ENCODE data around the gene NTSR1. TPM values are rescaled to one million over a fixed set of nuclear protein-coding genes. Genes with fewer than 3 reads are reported as not detected.

NTSR1 gene
- total and polyA plus RNA-seq, 2 of the 8 experiments (the other 6 are each of a cell fraction or from before 2014, with no cell fraction given) = 0.53 to 0.89 TPM

GRCh38 chr20:62674370-62674769, 34.3 kb upstream of the NTSR1 start:
- 95% methylated on average over 11 of the region's 11 CpGs; no CpG with 5 or more reads in 1 of the 2 experiments for WGBS, 2 experiments (ENCODE audit: extremely low coverage in 1 of 2, insufficient coverage in 1 of 2, insufficient read length in 1 of 2, insufficient replicate concordance in 2 of 2, low coverage in 1 of 2, low lambda C conversion rate in 2 of 2, missing lambda C conversion rate in 1 of 2)
- Histone ChIP-seq H3K56ac (replicated peaks; ENCODE audit: insufficient read length, low read depth, low read length) (no peak overlapping the region), H3K4me2 (ENCODE audit: insufficient read depth in 1 of 2, low read depth in 2 of 2, low read length in 2 of 2) (no peak overlapping the region), H3K27me3 (replicated peaks in 1 of 4; ENCODE audit: control insufficient read depth in 3 of 4, extremely low read depth in 1 of 4, insufficient read depth in 3 of 4, low read length in 3 of 4) (no peaks in the 10 kb centered on the region; a peak in 1 of 7 replicates), H3K79me2 (ENCODE audit: control insufficient read depth in 1 of 2, insufficient read depth in 2 of 2, low read length in 2 of 2) (no peaks in the 10 kb centered on the region), H2BK5ac (ENCODE audit: low read depth, low read length) (no peak overlapping the region), H4K8ac (ENCODE audit: extremely low read depth, insufficient read depth, low read length) (no peak overlapping the region), H3K4me3 (ENCODE audit: extremely low read depth in 1 of 4, insufficient read depth in 2 of 4, low read depth in 3 of 4, low read length in 4 of 4) (no peak overlapping the region), H3K27ac (ENCODE audit: low read depth, low read length) (no peak overlapping the region), H3K23ac (ENCODE audit: insufficient read length) (no peak overlapping the region), H3K79me1 (ENCODE audit: low read depth, low read length) (no peaks in the 10 kb centered on the region), H2BK12ac (ENCODE audit: low read depth, low read length) (no peak overlapping the region), H3K4ac (replicated peaks; ENCODE audit: insufficient read length, low read depth, low read length) (no peak overlapping the region), H2AFZ (ENCODE audit: low read length) (no peak overlapping the region), H3K9ac (replicated peaks in 1 of 4; ENCODE audit: extremely low read depth in 1 of 4, low read depth in 3 of 4, low read length in 3 of 4) (no peak overlapping the region), H4K5ac (ENCODE audit: insufficient read length, low read depth, low read length) (no peak overlapping the region), H4K91ac (replicated peaks; ENCODE audit: insufficient read length, low read length) (no peak overlapping the region), H3K14ac (ENCODE audit: insufficient read length) (no peak overlapping the region), H4K20me1 (replicated peaks in 1 of 2; ENCODE audit: control insufficient read depth in 1 of 2, insufficient read depth in 2 of 2, low read length in 2 of 2) (peaks cover 0 to 3% of the 10 kb centered on the region in 2 experiments), H2BK20ac (ENCODE audit: low read length) (no peak overlapping the region), H3K9me3 (ENCODE audit: insufficient read depth in 2 of 2, low read depth in 1 of 2, low read length in 1 of 2) (no peaks in the 10 kb centered on the region), H3K36me3 (ENCODE audit: control insufficient read depth in 2 of 4, insufficient read depth in 4 of 4, low read length in 3 of 4) (peaks cover 0 to 2% (median 0%) of the 10 kb centered on the region in 4 experiments; a peak in 1 of 8 replicates), H2BK15ac (ENCODE audit: low read length) (no peak overlapping the region), H3K18ac (ENCODE audit: extremely low read depth, low read length) (no peak overlapping the region), H2AK5ac (ENCODE audit: low read depth, low read length) (no peak overlapping the region), H3K4me1 (replicated peaks in 1 of 4; ENCODE audit: control insufficient read depth in 3 of 4, insufficient read depth in 4 of 4, low read length in 3 of 4) (no peaks in the 10 kb centered on the region), H3K23me2 (ENCODE audit: low read depth, low read length) (no peaks in the 10 kb centered on the region), H2BK120ac (replicated peaks; ENCODE audit: low read depth, low read length) (no peak overlapping the region)
- FAIRE-seq (no peak), DNase-seq (ENCODE audit: low read depth in 1 of 2, low spot score in 2 of 2) (no peak)
- ChIA-PET POLR2A (ENCODE audit: partially characterized antibody) (interaction anchor here (0.8 to 1.0 kb wide), 2 partner anchors 31 to 117 kb away, joined by 3 read pairs; no protein-coding TSS in a partner anchor), CTCF (ENCODE audit: partially characterized antibody) (interaction anchor here (0.7 to 2.9 kb wide), 17 partner anchors 8 to 134 kb away, joined by 3 to 11 read pairs (median 4); partner anchors contain the start of genes NTSR1 and OGFR)
- TF ChIP-seq ATF3 (IDR thresholded peaks at IDR 0.05; ENCODE audit: insufficient read depth, low read depth, low read length) (no peak), RAD21 (IDR thresholded peaks at IDR 0.05 in 1 of 2, conservative IDR thresholded peaks at IDR 0.05 in 1 of 2; ENCODE audit: low read depth in 2 of 2, low read length in 2 of 2) (no peak)
